ENCODE data around the gene EEF1A2.

DNA sequence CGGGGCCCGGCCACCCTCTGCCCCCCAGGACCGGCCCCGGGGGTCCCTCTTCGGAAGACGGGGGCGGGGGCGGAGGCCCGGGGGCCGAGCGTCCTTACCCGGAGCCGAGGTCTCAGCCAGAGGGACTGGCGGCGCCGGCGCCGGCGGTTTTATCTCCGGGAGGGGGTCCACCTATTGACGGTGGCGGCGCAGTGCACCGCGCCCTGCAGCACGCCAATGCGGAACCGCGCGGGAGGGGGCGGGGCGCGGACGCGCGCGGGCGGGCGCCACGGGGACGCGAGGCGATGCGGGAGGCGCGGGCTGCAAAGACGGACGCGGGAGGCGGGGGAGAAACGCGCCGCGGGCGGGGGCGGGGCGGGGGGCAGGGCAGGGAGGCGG lies at the start of gene EEF1A2:
- TF ChIP-seq YY1 (IDR thresholded peaks at IDR 0.05): no peak
- TF ChIP-seq, protein P1, sequence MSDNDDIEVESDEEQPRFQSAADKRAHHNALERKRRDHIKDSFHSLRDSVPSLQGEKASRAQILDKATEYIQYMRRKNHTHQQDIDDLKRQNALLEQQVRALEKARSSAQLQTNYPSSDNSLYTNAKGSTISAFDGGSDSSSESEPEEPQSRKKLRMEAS (IDR thresholded peaks at IDR 0.05): no peak
- TF ChIP-seq, protein P2, sequence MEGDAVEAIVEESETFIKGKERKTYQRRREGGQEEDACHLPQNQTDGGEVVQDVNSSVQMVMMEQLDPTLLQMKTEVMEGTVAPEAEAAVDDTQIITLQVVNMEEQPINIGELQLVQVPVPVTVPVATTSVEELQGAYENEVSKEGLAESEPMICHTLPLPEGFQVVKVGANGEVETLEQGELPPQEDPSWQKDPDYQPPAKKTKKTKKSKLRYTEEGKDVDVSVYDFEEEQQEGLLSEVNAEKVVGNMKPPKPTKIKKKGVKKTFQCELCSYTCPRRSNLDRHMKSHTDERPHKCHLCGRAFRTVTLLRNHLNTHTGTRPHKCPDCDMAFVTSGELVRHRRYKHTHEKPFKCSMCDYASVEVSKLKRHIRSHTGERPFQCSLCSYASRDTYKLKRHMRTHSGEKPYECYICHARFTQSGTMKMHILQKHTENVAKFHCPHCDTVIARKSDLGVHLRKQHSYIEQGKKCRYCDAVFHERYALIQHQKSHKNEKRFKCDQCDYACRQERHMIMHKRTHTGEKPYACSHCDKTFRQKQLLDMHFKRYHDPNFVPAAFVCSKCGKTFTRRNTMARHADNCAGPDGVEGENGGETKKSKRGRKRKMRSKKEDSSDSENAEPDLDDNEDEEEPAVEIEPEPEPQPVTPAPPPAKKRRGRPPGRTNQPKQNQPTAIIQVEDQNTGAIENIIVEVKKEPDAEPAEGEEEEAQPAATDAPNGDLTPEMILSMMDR (IDR thresholded peaks at IDR 0.05; ENCODE audit: low read depth, low read length, missing input control): no peak
- no peak for TF ChIP-seq TAF1 (conservative IDR thresholded peaks at IDR 0.05)
- TF ChIP-seq GABPA (IDR thresholded peaks at IDR 0.05 in 1 of 2, conservative IDR thresholded peaks at IDR 0.05 in 1 of 2): no peak
- no peak for TF ChIP-seq SP1 (IDR thresholded peaks at IDR 0.05)
